GM19328 (cell line): ENCODE measurements around the gene PRAME.
"Not testable (repeated sequence)": the region's sequence is repeated elsewhere in the genome, so short reads cannot be mapped to it uniquely, and the experiment has no call there.

Experiments used
- ATAC-seq: cut with Tn5 transposase; IDR thresholded peaks from one replicate; pipeline ENCODE4 v1.9.1; 2021; ENCODE audit warnings: mild to moderate bottlenecking, moderate library complexity; ENCODE audit not compliant: unreplicated experiment

Gene PRAME, protein sequence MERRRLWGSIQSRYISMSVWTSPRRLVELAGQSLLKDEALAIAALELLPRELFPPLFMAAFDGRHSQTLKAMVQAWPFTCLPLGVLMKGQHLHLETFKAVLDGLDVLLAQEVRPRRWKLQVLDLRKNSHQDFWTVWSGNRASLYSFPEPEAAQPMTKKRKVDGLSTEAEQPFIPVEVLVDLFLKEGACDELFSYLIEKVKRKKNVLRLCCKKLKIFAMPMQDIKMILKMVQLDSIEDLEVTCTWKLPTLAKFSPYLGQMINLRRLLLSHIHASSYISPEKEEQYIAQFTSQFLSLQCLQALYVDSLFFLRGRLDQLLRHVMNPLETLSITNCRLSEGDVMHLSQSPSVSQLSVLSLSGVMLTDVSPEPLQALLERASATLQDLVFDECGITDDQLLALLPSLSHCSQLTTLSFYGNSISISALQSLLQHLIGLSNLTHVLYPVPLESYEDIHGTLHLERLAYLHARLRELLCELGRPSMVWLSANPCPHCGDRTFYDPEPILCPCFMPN

DNA sequence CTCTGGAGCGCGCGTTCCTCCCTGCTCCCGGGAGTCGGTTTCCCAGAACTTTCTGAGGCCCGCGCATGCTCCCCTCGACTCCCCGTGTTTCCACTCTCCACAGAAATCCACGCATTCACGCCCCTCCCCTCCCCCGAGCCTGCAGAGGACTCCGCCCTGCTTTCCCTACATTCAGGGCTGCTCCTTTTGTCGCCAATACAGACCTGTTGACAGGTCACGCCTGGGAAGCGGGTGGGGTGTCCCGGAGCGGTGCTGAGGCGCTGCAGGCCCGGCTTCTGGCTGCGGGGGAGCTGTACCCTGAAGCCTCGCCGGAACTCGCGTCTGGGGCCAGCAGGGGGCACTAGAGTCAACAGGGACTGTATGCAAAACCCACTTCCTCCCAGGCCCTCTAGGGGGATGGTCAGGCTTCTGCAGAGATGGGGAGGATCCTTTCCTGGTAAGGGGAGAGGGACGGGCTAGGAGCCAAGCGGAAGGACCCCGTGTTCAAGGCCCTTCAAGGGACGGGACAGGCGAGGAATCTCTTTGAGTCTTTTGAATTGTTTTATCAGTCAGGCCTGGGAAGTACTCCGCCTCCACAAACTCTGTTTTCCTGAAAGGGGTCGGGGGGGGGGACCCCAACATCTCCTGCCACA lies at the start of gene PRAME:
Gene PRAME (minus strand): TSS at position 294 of the 632 bp plus-strand sequence. CDS start 2,433 bp downstream, outside the sequence.
- ATAC-seq = no peak

DNA sequence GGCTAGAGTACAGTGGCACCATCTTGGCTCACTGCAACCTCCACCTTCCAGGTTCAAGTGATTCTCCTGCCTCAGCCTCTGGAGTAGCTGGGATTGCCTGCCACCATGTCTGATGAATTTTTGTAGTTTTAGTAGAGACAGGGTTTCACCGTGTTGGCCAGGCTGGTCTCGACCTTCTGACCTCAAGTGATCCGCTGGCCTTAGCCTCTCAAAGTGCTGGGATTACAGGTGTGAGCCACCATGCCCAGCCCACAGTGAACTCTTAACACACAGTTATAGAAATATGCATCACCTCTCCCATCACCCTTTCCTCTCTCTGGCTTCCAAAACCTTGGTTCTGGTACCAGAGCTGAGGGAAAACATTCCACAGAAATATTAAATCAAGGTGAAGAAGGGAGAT lies 49.0 kb upstream of the PRAME start:
- not testable (repeated sequence) for ATAC-seq

DNA sequence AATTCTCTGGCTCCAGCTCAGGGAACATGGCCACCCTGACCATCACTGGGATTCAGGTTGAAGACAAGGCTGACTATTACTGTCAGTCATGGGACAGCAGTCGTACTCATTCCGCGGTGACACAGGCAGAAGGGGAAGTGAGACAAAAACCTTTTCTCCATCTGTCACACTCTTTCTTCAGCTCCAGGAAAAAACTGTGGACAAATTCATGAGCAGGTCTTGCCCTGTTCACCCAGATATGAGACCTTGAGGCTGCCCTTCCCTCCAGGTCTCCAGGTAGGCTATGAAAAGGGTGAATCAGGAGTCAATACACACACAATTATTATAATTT lies 46.0 kb upstream of the PRAME start:
- no peak for ATAC-seq

DNA sequence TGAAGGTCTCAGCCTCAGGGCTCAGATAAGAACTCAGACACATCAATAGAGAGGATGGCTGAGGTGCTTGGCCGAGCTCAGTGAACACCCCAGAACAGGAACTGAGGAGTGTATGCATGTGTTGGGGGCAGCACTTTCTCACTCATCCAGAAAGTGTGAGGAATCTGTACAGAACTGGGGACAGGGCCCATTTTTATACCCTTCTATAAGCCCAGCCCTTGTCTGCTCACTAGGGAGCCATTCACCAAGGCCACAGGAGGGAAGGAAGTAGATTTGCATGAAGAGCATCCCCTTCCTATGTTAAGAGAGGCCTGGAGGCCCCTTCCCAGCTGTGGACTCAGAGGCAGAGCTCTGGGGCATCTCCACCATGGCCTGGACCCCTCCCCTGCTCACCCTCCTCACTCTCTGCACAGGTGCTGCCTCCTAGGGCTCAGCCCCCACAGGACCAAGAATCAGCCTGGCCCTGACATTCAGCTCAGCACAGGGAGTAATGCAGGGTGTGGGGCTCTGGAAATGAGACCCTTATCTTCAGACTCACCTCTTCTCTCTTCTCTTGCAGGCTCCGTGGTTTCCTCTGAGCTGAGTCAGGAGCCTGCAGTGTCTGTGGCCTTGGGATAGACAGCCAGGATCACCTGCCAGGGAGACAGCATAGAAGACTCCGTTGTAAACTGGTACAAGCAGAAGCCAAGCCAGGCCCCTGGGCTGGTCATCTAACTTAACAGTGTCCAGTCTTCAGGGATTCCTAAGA lies 45.4 kb upstream of the PRAME start:
- ATAC-seq = no peak

DNA sequence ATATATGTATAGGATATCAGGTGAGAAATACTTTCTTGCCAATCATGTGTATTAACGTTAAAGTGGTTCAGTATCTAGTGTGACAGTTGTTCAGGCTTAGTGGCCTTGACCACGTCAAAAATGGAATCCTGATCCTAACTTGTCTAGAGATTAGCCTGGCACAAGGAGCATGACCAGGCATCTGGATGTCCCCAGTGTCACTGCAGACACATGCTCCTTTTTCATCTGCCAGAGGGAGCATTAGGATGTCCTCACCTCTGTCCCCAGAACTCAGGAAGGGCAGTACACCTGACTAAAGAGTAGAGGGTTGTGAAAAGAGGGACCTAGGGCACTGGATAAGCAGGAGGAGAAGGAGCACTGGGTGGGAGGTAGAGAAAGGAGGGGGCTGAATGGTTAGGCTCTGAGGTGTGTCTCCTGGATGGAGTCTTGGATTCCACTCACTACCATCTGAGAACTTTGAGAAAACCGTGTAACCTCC lies 44.4 kb upstream of the PRAME start:
- ATAC-seq = no peak

DNA sequence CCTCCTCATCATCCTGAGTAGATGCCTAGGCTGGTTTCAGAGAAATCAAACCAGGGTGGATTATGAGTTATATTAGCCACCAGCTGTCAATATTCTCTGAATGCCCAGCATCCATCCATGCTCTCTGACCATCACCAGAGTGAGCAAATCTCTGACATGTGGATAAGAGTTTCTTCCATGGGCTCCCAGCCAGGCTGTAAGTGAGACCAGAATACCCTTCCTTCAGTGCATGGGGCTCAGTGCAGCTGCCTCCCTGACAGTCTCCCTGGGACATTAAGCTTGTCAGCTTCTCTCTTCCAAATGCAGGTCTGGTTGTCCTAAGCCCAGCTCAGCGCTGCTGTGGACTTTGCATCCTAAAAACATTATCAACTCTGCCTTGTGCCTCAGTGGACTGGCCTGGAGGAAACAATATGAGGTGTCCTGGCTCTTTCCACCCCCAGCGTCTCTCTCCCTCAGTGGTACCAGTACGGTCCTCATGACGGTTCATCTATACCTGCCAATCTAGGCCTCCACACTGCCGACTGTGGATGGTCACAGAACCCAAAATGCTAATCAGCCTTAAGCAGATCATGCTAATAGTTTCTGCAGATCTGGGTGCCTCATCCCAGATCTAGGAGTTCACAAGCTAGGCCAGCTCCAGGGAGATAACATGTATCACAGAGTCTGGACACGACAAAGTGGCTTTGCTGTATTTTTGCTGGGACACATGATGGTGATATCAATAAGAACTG lies 41.6 kb upstream of the PRAME start:
- no peak for ATAC-seq

DNA sequence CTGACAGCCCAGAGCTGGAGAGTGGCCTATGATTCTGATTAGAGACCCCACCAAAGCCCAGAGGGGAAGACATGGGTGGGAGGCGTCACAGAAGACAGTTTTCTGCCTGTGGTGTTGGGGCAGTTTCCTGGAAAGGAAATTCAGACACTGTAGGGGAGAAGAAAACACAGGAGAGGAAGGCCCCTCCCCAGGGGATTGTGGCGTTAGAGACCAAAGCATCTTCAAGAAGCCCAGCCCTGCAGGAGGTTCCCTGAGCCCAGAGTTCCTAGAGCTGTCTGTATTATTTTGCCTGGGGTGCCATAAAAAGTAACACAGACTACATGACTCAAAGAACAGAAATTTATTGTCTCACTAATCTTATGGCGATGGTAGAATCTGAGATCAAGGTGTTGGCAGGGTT lies 40.2 kb upstream of the PRAME start:
- no peak for ATAC-seq

DNA sequence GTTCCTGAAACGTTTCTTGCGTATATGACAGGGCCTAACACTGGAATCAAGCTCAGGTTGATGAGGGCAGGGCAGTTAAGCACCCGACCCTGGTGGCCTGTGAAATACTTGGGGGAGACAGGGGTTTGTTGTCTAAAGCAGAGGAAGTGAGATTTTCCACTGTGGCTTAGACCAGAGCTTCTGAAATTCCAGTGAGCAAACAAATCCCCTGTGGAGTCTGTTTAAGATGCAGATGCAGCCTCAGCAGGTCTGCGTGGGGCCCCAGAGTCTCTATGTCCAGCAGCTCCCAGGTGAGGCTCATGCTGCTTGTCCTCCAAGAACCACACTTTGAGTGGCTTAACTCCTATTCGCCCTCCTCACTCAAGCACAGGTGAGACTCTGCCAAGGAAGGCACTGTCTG lies 39.1 kb upstream of the PRAME start:
- no peak for ATAC-seq

DNA sequence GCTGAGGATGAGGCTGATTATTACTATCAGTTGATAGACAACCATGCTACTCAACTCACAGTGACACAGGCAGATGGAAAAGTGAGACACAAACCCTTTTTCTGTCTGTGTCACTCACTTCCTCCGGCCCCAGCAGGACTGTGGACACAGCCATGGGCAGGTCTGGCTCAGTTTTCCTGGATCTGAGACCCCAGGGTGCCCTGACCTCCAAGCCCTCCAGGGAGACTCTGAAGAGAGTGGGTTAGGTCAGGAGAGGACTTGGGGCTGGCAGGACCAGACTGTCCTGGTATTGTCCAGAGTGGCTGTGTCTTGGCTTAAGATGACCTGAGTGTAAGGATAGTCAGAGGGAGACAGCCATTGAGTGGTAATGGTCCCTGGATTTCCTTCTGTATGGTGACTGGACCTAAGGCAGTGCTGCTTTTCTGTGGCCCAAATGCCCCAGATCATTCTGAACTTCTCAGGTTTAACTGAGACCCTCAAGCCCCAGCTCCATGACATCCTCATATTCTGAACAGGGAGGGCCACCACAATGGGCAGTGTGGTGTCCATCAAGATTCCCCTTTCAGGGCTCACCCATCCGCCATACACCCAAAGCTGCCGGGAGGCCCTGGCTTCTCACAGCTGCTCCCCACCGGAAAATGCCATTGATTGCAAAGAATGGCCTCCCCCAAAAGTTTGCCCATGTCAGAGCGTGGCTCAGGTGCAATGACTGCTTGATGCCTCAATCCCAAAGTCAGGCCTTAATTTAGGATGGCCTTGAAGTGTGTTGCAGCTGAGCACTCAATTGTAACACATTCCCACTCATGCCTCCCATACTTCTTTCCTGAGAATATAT lies 36.2 kb upstream of the PRAME start:
- ATAC-seq = no peak

DNA sequence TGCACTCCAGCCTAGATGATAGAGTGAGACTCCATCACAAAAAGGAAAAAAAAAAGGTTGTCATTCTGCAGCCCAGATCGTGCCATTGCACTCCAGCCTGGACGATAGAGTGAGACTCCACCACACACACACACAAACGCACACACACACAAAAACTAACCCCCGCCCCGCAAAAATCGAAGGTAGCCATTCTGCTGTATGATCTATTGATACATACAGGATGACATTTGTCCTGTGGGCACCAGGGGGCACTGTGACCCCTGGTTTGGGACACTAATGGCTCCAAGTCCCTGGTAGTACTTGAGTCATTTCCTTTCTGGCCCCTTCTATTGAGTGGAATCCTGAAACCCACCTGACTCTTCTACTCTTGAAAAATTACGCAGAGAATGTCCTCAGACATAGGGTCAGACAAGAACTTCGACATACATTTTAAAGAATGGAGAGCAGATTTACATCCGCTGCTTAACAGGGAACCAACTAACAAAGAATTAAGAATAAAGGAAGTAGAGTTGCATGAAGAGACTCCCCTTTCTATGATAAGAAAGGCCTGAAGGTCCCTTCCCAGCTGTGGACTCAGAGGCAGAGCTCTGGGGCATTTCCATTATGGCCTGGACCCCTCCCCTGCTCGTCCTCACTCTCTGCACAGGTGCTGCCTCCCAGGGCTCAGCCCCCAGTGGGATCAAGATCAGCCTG lies 35.0 kb upstream of the PRAME start:
- ATAC-seq = no peak

DNA sequence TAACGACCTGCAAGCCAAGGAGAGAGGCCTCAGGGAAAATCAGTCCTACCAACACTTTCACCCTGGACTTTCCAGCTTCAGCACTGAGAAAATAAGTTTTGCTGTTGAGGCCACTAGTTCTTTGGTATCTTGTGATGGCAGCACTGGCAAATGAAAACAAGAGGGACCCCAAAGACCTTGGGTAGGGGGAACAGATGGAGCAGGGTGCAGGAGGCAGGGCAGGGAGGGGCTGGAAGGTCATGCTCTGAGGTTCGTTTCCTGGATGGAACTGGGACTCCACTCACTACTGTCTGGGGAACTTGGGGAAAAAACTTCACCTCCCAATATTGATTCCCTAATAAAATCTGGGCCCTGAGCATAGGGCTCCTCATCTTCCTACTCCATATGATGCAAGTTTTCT lies 34.2 kb upstream of the PRAME start:
- no peak for ATAC-seq

DNA sequence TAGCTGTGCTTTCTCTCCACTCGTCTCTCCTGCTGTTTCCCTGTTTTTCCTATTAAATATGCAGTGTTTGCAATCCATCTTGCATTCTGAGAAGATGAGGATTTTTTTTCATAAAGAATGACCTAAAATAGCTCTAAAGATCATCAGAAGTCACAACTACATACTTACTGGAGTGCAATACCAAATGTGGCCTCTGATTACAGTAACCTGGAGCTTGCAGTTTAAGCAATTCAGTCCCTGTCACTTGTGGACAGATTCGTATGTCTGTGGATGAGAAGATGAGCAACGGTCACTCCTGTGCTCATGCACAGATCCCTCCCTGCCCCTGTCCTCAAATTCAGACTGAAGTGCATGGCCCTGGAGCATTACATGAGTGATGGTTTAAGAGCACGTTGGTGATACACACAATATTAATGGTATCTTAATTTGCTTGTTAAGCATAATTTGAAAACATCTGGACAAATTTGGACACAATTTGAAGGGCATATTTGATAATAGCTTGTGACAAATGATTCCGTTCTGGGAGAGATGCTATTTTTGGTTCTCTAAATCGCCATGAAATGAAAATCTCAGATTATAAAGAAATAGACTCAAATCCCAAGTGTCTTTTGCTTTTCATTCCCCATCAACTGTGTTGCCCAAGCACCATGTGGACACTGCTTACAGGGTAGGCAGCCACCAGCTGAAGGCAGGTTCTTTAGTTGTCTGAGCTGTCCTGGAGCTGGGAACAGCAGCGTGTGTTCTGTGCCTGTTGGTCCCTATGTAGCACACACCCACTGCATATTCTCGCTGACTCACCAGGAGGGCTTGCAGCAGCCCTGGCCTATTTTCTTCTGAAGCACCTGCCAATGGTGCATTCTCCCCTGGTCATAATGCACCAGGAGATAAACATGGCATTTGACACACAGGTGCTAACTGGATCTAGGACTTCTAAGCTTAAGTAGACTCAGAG lies 32.6 kb upstream of the PRAME start:
- ATAC-seq = no peak

DNA sequence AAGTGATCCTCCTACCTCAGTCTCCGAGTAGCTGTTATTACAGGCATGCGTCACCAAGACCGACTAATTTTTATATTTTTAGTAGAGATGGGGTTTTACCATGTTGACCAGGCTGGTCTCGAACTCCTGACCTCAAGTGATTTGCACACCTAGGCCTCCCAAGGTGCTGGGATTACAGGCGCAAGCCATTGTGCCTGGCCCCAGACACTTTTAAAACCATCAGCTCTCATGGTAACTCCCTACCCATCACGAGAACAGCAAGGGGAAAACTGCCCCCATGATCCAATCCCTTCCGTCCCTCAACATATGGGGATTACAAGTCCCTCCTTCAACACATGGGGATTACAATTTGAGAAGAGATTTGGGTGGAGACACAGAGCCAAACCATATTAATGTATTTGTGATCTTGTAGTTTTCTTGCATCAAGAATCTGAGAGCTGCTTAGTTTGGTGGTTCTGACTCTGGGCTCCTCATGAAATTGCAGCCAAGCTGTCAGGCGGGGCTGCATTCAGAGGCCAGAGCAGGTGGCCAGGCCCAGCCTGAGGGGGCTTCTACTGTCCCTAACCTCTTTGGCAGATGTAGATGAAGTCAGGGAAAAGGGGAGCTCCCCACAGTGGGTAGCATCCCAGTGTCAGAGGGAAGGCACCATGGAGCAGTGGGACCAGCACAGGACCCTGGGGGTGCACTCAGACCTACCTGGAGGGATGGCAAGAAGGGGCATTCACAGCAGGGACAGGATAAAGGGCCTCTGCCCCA lies 31.2 kb upstream of the PRAME start:
- no peak for ATAC-seq

DNA sequence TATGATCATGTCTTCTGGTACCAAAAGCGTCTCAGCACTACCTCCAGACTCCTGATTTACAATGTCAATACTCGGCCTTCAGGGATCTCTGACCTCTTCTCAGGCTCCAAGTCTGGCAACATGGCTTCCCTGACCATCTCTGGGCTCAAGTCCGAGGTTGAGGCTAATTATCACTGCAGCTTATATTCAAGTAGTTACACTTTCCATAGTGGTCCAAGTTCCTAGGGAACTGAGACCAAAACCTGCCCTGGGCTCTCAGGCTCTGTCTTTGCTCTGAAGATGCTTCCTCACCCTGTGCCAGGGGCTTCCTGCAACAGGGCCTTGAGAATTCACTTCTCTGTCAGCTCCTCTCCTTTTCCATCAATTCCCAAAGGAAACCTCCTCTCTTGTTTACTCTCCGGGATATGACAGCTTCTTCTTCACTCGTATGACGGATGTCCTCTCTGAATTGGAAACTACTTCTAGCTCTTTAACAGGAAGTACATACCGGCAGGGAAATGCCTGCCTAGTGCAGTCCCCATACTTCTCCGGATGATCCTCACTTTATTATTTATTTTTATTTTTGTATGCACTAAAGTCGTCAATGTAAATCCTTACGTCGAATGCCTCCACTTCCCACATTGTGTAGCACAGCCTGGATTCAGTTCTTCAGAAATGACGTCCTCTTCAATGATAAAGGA lies 29.6 kb upstream of the PRAME start:
- no peak for ATAC-seq

DNA sequence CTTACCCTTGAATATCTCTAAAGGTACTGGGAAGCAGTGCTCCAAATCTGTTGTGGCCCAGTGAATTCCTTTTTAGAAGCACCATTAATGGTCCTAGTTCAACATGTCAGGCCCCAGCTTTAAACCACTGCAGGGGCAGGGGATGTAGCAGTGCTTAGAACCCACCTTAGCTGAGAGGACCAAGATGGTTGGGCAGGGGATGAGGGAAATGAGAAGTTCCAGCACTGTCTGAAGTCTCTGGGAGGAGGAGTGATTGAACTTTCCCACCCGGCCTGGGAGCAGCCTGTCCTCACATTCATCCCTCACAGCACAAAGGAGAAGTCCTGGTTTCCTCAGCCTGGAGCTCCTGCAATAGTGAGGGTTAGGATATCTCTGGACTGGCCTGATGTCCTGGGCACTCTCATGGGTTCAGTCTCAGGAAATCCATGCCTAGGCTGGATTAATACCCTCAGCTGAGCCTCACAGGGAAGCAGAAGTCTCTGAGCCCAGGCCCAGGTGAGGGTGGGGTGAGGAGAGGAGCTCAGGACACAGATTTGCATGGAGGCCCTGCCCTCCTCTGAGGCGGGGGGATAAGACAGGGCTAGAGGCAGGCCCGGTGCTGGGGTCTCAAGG lies 28.6 kb upstream of the PRAME start:
- no peak for ATAC-seq

DNA sequence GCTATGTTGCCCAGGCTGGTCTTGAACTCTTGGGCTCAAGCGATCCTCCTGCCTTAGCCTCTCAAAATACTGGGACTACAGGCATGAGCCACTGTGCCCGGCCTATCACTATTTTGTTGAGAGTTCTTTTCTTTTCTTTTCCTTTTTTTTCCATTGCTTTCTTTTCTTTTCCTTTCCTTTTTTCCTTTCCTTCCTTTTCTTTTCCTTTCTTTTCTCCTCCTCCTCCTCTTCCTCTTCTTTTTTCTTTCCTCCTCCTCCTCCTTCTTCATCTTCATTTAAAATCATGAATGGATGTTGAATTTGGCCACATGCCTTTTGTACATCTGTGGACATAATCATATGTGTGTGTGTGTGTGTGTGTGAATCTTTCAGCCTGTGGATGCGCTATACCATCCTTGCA lies 25.7 kb upstream of the PRAME start:
- no peak for ATAC-seq

DNA sequence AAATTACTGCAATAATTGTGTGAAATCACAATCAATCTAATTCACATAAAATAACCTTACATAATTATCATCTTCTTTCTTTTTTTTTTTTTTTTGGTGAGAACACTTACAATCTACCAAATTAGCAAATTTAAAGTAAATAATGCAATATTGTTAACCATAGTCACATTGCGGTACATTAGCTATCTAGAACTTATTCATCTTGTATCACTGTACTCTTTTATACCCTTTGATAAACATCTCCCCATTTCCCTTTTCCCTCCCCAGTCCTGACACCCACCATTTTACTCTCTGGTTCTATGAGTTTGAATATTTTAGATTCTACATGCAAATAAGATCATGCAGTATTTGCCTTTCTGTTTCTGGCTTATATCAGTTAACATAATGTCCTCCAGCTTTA lies 24.0 kb upstream of the PRAME start:
- ATAC-seq = no peak
